ENCODE data around the gene LIPC.

DNA sequence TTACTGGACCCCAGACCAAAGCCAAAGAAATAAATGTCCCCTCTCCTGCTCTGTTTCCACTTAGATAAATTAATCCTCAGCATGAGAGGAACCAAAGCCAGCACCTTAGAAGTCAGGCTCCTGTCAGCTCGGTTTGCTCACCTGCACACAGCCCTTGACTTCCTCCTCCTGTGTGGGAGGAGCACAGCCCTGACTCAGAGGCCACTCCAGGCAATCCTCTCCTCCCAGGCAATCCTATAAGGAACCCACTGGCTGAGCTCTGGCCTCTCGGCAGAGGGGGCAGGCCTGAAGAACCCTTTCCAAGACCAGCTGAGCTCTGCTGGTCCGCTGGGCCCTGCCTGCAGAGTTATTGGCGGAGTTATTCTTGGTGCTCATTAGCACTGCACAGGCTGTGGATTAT is 30.8 kb downstream of the LIPC start:
- TF ChIP-seq POLR2A (IDR thresholded peaks at IDR 0.05; ENCODE audit: low read length) = no peak
- TF ChIP-seq GATA1 (IDR thresholded peaks at IDR 0.05; ENCODE audit: low read depth, low read length) = no peak

All from erythroblast (primary cell).